ENCODE measurements around the gene SLAMF1. TPM values are rescaled to one million over a fixed set of nuclear protein-coding genes. Genes with fewer than 3 reads are reported as not detected.
"Not testable (repeated sequence)": the region's sequence is repeated elsewhere in the genome, so short reads cannot be mapped to it uniquely, and the experiment has no call there.

The SLAMF1 gene
- total RNA-seq, 1 donor from 2014 or later = not detected

DNA sequence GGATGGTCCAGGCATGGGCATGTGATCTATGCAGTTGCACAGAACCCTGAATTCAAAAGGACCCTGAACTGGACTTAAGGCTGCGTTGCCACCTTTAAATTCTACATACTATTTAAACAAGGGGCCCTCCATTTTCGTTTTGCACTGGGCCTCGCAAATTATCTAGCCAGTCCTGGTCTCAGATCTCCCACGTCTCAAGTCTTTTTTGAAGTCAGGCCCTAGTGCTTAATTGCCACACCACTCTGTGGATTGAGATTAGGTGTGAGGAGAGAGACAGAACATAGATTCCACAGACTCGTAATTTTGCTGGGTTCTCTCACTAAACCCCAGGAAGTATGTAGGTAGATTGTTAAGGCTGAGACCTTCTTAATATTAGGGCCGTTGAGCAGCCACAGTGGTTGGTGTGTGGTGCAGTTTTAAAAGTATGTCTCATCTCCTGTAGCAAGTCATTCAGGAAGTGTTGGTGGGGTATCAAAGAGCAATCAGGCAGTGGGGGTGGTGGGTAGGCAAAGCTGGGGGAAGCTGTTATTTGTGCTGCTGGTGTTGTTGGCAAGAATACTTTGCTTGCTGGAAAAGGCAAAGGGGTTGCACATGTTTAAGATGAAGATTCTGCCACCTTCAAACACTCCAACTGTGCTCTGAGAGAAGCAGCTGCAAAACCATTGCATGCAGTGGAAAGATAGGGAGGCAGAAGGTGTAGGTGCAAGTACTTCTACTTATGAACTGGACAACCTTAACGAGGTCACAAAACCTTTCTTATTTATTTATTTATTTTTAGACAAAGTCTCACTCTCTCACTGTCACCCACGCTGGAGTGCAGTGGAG is 78.8 kb downstream of the SLAMF1 start:
- H3K9me3 Mint-ChIP-seq = peaks cover 4% of the 10 kb centered on the region
- H3K36me3 Mint-ChIP-seq = no peaks in the 10 kb centered on the region
- peaks cover 19% of the 10 kb centered on the region for H3K27me3 Mint-ChIP-seq (ENCODE audit: low read depth)
- no peak overlapping the region for H3K27ac Mint-ChIP-seq
- no peaks in the 10 kb centered on the region for H3K4me1 Mint-ChIP-seq
- no peak for DNase-seq (ENCODE audit: low spot score in 2 of 2, unreplicated experiment in 2 of 2)
- H3K4me3 Mint-ChIP-seq = no peak overlapping the region
- TF ChIP-seq CTCF (IDR thresholded peaks at IDR 0.05; ENCODE audit: unreplicated experiment) = no peak

GRCh38 chr1:160567341-160567740 is 79.5 kb downstream of the SLAMF1 start:
- Mint-ChIP-seq H3K4me3 (no peak overlapping the region), H3K9me3 (peaks cover 9% of the 10 kb centered on the region)
- no peak for TF ChIP-seq CTCF (IDR thresholded peaks at IDR 0.05; ENCODE audit: unreplicated experiment)

DNA sequence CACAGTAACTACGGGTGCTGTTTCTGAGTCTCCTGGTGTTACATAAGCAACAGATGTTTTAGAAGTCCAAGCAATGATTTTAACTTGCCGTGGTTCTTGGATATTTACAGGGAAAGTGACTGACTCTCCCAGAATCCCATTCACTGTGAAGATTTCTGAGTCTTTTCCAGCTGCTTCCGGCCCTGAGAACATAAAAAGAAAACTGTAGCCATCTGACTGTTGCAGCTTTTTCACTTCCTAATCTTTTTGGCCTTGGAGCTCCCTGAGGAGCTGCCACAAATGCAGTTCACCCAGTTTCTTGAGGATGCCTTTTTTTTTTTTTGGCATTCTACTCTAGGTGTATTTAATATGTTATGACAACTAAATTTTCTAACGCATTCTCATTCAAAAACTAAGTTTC is 81.3 kb downstream of the SLAMF1 start:
- Mint-ChIP-seq H3K36me3 (no peaks in the 10 kb centered on the region), H3K27ac (no peak overlapping the region), H3K4me3 (no peak overlapping the region), H3K4me1 (no peaks in the 10 kb centered on the region), H3K9me3 (peaks cover 22% of the 10 kb centered on the region), H3K27me3 (ENCODE audit: low read depth) (peaks cover 8% of the 10 kb centered on the region)
- no peak for DNase-seq (ENCODE audit: low spot score in 2 of 2, unreplicated experiment in 2 of 2)
- no peak for TF ChIP-seq CTCF (IDR thresholded peaks at IDR 0.05; ENCODE audit: unreplicated experiment)

More at GRCh38 chr1:160567341-160567740, 79.5 kb downstream of the SLAMF1 start:
- H3K27me3 Mint-ChIP-seq (ENCODE audit: low read depth) = peaks cover 16% of the 10 kb centered on the region
- no peaks in the 10 kb centered on the region for H3K36me3 Mint-ChIP-seq
- H3K4me1 Mint-ChIP-seq = no peaks in the 10 kb centered on the region
- no peak for DNase-seq (ENCODE audit: low spot score in 2 of 2, unreplicated experiment in 2 of 2)
- H3K27ac Mint-ChIP-seq = no peak overlapping the region

GRCh38 chr1:160563230-160563629 is 83.6 kb downstream of the SLAMF1 start:
- H3K4me1 Mint-ChIP-seq = not testable (repeated sequence)

GRCh38 chr1:160562745-160563144 is 84.1 kb downstream of the SLAMF1 start:
- H3K27me3 Mint-ChIP-seq (ENCODE audit: low read depth) = peaks cover 22% of the 10 kb centered on the region
- not testable (repeated sequence) for H3K27ac Mint-ChIP-seq; DNase-seq (ENCODE audit: low spot score in 2 of 2, unreplicated experiment in 2 of 2); H3K4me1 Mint-ChIP-seq; H3K4me3 Mint-ChIP-seq; H3K36me3 Mint-ChIP-seq
- H3K9me3 Mint-ChIP-seq = peaks cover 39% of the 10 kb centered on the region

More at GRCh38 chr1:160563230-160563629, 83.6 kb downstream of the SLAMF1 start:
- H3K27me3 Mint-ChIP-seq (ENCODE audit: low read depth) = peaks cover 21% of the 10 kb centered on the region
- not testable (repeated sequence) for DNase-seq (ENCODE audit: low spot score in 2 of 2, unreplicated experiment in 2 of 2); H3K4me3 Mint-ChIP-seq; H3K27ac Mint-ChIP-seq; H3K36me3 Mint-ChIP-seq
- H3K9me3 Mint-ChIP-seq = peaks cover 39% of the 10 kb centered on the region

- no peak for DNase-seq (ENCODE audit: low spot score in 2 of 2, unreplicated experiment in 2 of 2)
- H3K4me1 Mint-ChIP-seq = no peaks in the 10 kb centered on the region
- no peak overlapping the region for H3K27ac Mint-ChIP-seq
- no peak for TF ChIP-seq CTCF (IDR thresholded peaks at IDR 0.05; ENCODE audit: unreplicated experiment)
- H3K27me3 Mint-ChIP-seq (ENCODE audit: low read depth) = peaks cover 25% of the 10 kb centered on the region
- no peaks in the 10 kb centered on the region for H3K36me3 Mint-ChIP-seq
- H3K9me3 Mint-ChIP-seq = peaks cover 39% of the 10 kb centered on the region
- H3K4me3 Mint-ChIP-seq = no peak overlapping the region
Observed at GRCh38 chr1:160560806-160561205, 86.0 kb downstream of the SLAMF1 start.

Data from mesothelial cell of epicardium (in vitro differentiated cells).